Right renal cortex interstitium (tissue), 3 donors: Measurements from ENCODE around the gene EFNA4. TPM values are rescaled to one million over a fixed set of nuclear protein-coding genes. Genes with fewer than 3 reads are reported as not detected.

ENCODE experiments used
- DNase-seq, 3 donors: peaks; one replicate each; pipeline ENCODE4 v3.0.0-alpha.2; 2013; ENCODE audit warnings: low read depth in 3 of 3, low spot score in 2 of 3
- polyA plus RNA-seq, 3 donors: library from polyadenylated mRNA; unstranded; fragments of 120-200 nt; gene quantifications; one replicate each; pipeline ENCODE4 v1.2.1, GENCODE V29; 2013; ENCODE audit not compliant: insufficient read length in 3 of 3

Gene EFNA4
- polyA plus RNA-seq, 3 donors, result 18.0 to 20.3 (median 18.5) TPM

DNA sequence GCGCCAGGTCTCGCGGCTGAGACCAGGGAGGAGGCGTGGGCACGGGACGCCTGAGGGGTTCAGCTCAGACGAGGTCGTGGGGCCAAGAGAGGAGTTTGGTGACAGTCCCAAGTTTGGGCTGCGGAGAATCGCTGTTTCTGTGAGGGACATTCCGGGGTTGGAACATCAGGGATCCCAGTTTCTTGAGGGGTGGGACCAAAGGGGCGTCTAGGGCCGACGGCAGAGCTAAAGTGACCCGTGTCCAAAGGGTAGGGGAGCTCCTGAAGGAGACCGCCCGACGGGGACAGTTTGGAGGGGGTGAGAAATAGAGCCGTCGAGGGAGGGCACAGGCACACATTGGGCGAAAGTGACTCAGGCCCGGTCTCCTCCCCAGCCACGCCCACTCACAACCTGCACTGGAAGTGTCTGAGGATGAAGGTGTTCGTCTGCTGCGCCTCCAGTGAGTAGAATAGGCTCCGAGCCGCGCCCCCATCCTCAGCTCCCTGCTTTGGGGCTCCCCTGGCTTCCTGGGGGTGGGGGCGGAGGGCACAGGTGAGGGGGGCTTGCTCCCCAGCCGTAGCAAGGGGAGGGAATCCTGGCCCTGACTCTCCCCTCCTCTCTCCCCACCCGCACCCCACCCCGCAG, 22.1 kb downstream of the EFNA4 start:
- no peak for DNase-seq

- DNase-seq, result no peak
These were observed 22.7 kb downstream of the EFNA4 start for GRCh38 chr1:155086128-155086741.

DNA sequence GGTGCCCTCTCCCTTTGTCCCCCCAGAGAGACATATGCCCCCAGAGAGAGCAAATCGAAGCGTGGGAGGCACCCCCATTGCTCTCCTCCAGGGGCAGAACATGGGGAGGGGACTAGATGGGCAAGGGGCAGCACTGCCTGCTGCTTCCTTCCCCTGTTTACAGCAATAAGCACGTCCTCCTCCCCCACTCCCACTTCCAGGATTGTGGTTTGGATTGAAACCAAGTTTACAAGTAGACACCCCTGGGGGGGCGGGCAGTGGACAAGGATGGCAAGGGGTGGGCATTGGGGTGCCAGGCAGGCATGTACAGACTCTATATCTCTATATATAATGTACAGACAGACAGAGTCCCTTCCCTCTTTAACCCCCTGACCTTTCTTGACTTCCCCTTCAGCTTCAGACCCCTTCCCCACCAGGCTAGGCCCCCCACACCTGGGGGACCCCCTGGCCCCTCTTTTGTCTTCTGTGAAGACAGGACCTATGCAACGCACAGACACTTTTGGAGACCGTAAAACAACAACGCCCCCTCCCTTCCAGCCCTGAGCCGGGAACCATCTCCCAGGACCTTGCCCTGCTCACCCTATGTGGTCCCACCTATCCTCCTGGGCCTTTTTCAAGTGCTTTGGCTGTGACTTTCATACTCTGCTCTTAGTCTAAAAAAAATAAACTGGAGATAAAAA, 23.5 kb downstream of the EFNA4 start:
- DNase-seq, result no peak

GRCh38 chr1:155091071-155092051, 27.8 kb downstream of the EFNA4 start:
- no peak for DNase-seq

DNA sequence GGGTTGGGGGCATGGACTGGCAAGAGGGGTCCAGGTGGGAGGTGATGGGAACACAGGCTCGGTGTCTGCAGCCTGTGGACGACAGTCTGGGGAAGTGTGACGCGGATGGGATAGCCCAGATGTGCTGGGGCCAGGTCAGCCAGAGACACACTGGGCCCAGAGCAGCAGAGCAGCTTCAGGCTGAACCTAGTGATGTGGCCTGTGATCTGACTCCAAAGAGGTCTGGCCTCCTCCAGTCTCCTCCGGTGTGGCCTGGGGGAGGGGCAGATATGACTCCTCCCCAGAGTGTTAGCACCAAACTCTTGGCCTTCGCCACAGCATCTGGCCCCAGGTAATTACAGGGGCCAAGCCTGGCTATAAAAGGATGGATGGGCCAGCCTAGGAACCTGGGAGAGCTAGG, 28.6 kb downstream of the EFNA4 start:
- no peak for DNase-seq

GRCh38 chr1:155092641-155093040, 29.1 kb downstream of the EFNA4 start:
- no peak for DNase-seq

- DNase-seq, result no peak
These were observed 30.5 kb downstream of the EFNA4 start for GRCh38 chr1:155093911-155094621.

GRCh38 chr1:155094622-155094948, 31.0 kb downstream of the EFNA4 start:
- DNase-seq, result no peak

DNA sequence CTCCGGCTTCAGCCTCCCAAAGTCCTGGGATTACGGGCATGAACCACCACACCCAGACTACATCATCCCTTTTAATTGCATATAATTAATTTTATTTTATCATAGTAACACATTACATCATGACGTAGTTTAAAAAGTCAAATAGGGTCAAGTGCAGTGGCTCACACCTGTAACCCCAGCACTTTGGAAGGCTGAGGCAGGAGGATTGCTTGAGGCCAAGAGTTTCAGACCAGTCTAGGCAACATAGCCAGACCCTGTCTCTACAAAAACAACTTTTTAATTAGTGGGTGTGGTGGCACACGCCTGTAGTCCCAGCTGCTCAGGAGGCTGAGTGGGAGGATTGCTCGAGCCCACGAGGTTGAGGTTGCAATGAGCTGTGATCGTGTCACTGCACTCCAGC, 35.8 kb downstream of the EFNA4 start:
- DNase-seq, result no peak

GRCh38 chr1:155103325-155103724, 39.8 kb downstream of the EFNA4 start:
- DNase-seq, result no peak

DNA sequence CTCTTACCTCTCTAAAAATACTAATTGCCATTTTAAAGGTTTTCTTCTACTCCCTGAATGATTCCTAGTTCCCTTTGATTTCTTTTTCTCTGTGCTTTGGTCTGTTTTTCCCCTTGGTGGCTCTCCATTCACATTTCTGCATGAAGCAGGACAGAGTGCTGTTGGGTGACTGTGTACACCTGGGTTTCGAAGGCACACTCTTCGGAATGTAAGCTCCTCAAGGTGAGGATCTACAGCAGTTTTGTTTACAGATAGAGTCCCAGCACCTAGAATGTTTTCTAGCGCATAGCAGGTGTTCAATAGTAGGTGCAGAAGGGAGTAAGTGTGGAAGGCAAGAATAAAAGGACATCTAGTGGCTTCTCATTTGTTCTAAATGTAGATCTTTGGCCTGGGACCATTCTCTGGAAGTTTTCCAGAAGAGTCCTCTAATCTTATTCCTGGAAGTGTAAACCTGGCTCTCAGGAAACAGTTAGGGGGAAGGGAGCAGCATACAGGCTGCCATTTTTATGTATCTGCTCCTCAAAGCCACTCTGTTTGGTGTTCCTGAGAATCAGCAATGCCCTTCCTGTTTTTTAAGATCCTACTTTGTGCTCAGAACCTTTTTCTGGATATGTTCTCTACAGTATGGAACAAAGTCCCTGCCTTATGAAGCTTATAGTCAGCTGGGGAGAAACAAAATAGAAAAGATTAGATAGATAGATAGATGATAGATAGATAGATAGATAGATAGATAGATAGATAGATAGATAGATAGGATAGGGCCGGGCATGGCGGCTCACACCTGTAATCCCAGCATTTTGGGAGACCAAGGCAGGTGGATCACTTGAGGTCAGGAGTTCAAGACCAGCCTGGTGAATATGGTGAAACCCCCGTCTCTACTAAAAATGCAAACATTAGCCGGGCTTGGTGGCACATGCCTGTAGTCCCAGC, 41.3 kb downstream of the EFNA4 start:
- DNase-seq, result no peak

DNA sequence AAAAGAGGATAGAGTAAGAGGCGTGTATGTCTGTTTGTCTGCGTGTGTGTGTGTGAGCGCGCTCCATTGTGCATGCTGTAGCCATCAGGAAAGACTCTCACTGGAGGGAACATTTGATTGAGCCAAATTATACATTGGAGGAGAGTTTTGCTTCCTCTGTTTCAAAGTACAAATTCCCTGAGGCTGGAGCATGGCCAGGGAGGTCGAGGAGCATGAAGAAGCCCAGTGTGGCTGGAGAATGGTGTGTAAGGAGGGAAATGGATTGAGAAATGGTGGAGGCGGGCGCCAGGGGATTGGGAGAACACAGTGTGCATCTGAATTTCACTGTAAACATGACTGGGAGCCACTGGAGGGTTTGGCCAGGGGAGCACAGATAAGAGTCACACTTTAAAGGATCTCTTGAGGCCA, 42.1 kb downstream of the EFNA4 start:
- no peak for DNase-seq

GRCh38 chr1:155106862-155107261, 43.3 kb downstream of the EFNA4 start:
- no peak for DNase-seq

DNA sequence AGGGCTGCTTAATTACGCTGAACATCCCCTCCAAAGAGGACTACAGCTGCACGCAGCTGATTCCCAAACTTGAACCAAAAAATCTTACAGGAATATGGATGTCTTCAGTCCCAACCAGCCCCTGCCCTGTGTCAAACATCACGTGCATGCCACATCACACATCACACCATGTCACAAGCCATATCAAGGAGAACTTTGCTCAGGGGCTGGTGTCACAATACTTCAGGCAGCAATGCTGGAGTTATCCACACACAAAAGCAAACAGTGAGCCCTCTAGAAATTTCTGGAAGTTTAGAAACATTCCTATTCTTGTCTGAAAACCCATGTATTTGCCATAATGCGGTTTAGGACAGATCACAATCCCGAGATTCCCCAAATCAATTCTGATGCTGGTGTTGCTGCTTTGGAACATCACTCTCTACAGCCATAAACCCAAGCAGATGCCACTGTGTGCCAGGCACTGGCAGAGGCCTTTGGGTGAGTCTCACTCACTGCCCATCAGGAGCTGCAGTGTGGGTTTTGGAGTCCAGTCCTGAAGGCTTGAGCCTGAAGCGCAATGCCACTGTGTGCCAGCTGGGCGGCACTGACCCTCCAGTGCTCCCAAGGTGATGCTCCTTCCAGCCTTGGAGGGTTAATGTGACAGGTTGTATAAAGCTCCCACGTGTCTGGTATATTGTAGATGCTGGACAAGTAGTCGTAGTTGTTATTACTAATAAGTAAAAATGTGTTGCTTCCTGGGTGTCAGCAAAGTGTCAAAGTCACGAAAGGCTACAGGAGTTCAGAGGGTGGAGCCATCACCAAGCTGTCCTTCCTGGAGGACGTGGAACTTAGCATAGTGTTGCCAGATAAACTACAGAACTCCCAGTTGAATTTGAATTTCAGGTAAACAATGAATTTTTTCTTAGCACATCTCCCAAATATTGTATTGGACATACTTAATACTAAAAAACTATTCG, 44.0 kb downstream of the EFNA4 start:
- DNase-seq, result no peak

DNA sequence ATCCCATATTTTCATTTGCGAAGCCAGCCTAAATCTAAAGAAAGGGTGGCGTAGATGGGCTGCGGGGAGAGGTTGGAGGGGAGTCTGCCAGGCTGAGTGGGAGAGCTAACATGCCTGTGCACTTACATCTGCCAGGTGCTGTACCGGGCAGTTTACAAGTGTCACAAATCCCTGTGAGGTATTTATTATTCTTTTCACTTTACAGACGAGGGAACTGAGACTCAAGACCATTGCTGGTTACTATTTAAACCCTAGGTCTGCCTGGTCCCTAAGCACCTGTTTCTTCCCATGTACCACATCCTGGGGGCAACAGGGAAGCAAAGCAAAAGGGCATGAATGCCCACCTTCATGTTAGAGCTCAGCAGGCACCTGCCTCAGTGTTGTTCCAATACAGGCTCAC, 44.8 kb downstream of the EFNA4 start:
- no peak for DNase-seq

GRCh38 chr1:155110381-155110780, 46.8 kb downstream of the EFNA4 start:
- no peak for DNase-seq

DNA sequence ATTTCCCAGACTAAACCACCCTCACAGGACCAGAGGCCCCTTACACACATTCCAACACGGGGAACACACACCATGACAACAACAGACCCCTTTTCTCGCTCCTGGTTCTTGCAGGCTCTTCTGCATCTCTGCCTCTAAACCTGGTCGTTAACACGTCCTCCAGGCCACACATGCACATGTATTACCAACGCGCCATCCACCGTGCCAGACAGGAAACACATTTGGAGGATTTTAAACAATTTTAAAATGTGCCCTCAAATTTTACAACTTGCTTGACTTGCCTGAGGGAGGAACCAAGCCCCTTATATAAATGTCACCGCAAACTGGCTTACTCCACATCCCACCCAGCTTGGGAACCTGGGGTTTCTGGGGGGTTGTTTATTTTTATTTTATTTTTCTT, 47.3 kb downstream of the EFNA4 start:
- no peak for DNase-seq

- DNase-seq, result no peak
These were observed 50.0 kb downstream of the EFNA4 start for GRCh38 chr1:155113450-155113980.
